ENCODE data around the gene PHLPP1. TPM values are rescaled to one million over a fixed set of nuclear protein-coding genes. Genes with fewer than 3 reads are reported as not detected.

PHLPP1 gene
- total RNA-seq, 2 donors from 2014 or later, result 8.6 to 20.8 TPM

GRCh38 chr18:62991389-62991788 lies 276.0 kb downstream of the PHLPP1 start:
- DNase-seq, result no peak
- WGBS, 2 donors, result 81 to 97% methylated on average over 8 of the region's 8 CpGs
- no peaks in the 10 kb centered on the region for H3K9me3 ChIP-seq
- no peaks in the 10 kb centered on the region for H3K4me1 ChIP-seq
- no peak overlapping the region for H3K4me3 ChIP-seq
- H3K27ac ChIP-seq, result no peak overlapping the region
- no peak for ATAC-seq
- intact Hi-C loops (cut with DNase I), result no loop called here
- H3K36me3 ChIP-seq (replicated peaks in 1 of 2; ENCODE audit: insufficient read depth in 1 of 2, low read depth in 2 of 2), result no peaks in the 10 kb centered on the region
- TF ChIP-seq POLR2A (IDR thresholded peaks at IDR 0.05) (no peak), CTCF (IDR thresholded peaks at IDR 0.05) (no peak)
- H3K27me3 ChIP-seq, result no peaks in the 10 kb centered on the region

DNA sequence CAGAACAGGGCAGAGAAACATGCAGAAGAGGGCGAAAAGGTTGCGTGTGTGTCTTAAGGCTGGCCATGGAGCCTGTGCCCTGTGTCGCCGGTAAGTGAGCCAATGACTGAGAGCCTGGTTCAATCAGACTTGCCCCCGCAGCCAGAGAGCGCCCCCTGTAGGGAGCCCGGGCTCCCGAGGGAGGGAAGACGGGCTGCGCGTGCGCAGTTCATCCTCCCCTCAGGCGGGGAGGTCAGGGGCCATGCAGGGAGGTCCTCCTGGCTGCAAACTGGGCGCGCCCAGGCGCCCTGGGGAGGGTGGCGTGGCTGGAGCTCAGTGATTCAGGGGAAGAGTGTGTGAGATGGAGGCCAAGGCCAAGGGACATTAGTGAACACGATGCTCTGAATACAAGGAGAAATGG lies 276.6 kb downstream of the PHLPP1 start:
- intact Hi-C loops (cut with DNase I), result no loop called here
- H3K27ac ChIP-seq, result no peak overlapping the region
- 89 to 94% methylated on average over 12 to 18 of the region's 18 CpGs for WGBS, 2 donors
- DNase-seq (no peak), ATAC-seq (no peak)
- no peaks in the 10 kb centered on the region for H3K9me3 ChIP-seq
- H3K36me3 ChIP-seq (replicated peaks in 1 of 2; ENCODE audit: insufficient read depth in 1 of 2, low read depth in 2 of 2), result no peaks in the 10 kb centered on the region
- no peak overlapping the region for H3K4me3 ChIP-seq
- no peaks in the 10 kb centered on the region for H3K4me1 ChIP-seq
- no peaks in the 10 kb centered on the region for H3K27me3 ChIP-seq
- TF ChIP-seq POLR2A (IDR thresholded peaks at IDR 0.05), result no peak
- TF ChIP-seq CTCF (IDR thresholded peaks at IDR 0.05), result no peak

DNA sequence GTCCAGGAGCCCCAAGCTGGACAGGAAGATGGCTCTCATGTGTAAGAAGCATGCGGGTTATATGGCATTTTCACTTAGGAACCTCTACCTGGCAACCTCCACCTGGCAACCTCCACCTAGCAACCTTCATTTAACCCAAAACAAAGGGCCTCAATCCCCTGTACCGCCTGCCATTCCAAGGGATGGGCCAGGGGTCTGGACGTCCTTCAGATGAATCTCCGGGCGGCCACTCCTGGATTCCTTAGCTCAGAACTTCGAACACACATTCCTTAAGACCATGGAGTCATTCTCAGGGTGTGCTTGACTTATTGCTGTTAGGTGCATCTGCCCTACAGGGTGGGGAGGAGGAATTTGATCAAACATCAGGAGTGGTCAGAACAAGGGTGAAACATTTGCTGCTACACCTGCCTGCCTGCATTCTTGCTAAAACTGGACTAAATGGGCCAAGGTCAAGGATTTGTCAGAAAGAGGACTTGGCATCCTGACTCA lies 277.6 kb downstream of the PHLPP1 start:
- Histone ChIP-seq H3K27me3 (no peaks in the 10 kb centered on the region), H3K27ac (no peak overlapping the region), H3K36me3 (replicated peaks in 1 of 2; ENCODE audit: insufficient read depth in 1 of 2, low read depth in 2 of 2) (no peaks in the 10 kb centered on the region), H3K4me1 (no peaks in the 10 kb centered on the region), H3K9me3 (no peaks in the 10 kb centered on the region), H3K4me3 (no peak overlapping the region)
- 77 to 85% methylated on average over 6 of the region's 6 CpGs for WGBS, 2 donors
- no peak for DNase-seq
- no peak for ATAC-seq
- TF ChIP-seq CTCF (IDR thresholded peaks at IDR 0.05) (no peak), POLR2A (IDR thresholded peaks at IDR 0.05) (no peak)
- intact Hi-C loops (cut with DNase I), result no loop called here

DNA sequence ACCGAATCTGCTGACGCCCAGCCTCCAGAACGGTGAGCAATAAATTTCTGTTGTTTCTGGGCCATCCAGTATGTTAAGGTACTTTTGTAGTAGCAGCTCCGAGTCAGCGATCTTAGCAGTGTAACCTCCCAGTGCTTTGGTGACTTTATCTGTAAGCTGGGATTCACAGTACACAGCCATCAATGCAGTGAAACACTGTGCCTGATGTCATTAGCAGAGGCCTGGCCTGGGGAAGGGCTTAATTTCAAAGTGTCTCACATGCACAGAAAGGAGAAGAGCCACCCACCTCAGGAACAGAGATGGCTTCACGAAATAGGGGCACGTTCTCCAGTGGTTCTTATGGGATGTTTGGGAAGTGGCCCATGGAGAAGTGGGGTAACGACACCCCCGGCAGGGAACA lies 281.2 kb downstream of the PHLPP1 start:
- ATAC-seq (no peak), DNase-seq (no peak)
- TF ChIP-seq CTCF (IDR thresholded peaks at IDR 0.05), result no peak
- no peak for TF ChIP-seq POLR2A (IDR thresholded peaks at IDR 0.05)
- Histone ChIP-seq H3K9me3 (no peaks in the 10 kb centered on the region), H3K27ac (no peak overlapping the region), H3K4me3 (no peak overlapping the region), H3K4me1 (peaks cover 15% of the 10 kb centered on the region), H3K27me3 (no peaks in the 10 kb centered on the region), H3K36me3 (replicated peaks in 1 of 2; ENCODE audit: insufficient read depth in 1 of 2, low read depth in 2 of 2) (no peaks in the 10 kb centered on the region)
- WGBS, 2 donors, result 76 to 83% methylated on average over 9 of the region's 9 CpGs
- intact Hi-C loops (cut with DNase I), result no loop called here

DNA sequence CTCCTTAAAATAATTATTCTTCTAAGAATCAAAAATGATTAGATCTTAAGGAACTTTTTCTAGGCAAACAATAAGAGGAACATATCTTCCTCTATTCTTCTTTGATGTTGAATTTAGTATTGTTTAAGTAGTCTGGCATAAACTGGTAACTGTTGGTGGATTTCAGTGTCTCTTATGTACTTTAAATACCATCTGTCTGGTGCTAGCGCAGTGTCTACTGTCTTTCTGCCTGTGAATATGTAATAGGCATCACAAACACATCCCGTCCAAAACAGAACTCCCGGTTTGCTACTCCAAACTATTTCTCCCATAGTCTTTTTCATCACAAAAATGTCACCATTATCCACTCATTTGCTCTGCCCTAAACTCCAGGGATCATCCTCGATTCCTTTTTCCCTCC lies 281.7 kb downstream of the PHLPP1 start:
- no peaks in the 10 kb centered on the region for H3K27me3 ChIP-seq
- no peak overlapping the region for H3K27ac ChIP-seq
- ATAC-seq (no peak), DNase-seq (no peak)
- H3K4me1 ChIP-seq, result peaks cover 15% of the 10 kb centered on the region
- H3K9me3 ChIP-seq, result no peaks in the 10 kb centered on the region
- 59 to 80% methylated on average over 4 of the region's 4 CpGs for WGBS, 2 donors
- no peak for TF ChIP-seq POLR2A (IDR thresholded peaks at IDR 0.05)
- TF ChIP-seq CTCF (IDR thresholded peaks at IDR 0.05), result no peak
- H3K36me3 ChIP-seq (replicated peaks in 1 of 2; ENCODE audit: insufficient read depth in 1 of 2, low read depth in 2 of 2), result no peaks in the 10 kb centered on the region
- no peak overlapping the region for H3K4me3 ChIP-seq
- intact Hi-C loops (cut with DNase I), result no loop called here
